Natural killer cell (primary cell): ENCODE measurements around the gene ABCD1. TPM values are rescaled to one million over a fixed set of nuclear protein-coding genes. Genes with fewer than 3 reads are reported as not detected.

Experiments used
- ATAC-seq, 3 donors: fragments of 150-1000 bp in 2 of 3; fragments of 200-7000 bp in 1 of 3; cut with Tn5 transposase; 1 replicate in 1 of 3; 2 replicates in 2 of 3; pipeline ENCODE4 v1.10.0; 2021; ENCODE audit warnings: mild to moderate bottlenecking in 2 of 3, moderate library complexity in 2 of 3
- DNase-seq, 2 donors: peaks; one replicate each; pipeline versions ENCODE4 v3.0.0 to v3.0.0-alpha.2; 2013 to 2021; ENCODE audit warnings: mixed read lengths in 1 of 2
- H3K27ac ChIP-seq: one replicate; pipeline ENCODE4 v1.5.1; 2013; ENCODE audit warnings: mild to moderate bottlenecking, low read length
- H3K27me3 ChIP-seq: one replicate; pipeline ENCODE4 v1.6.1; 2013; ENCODE audit warnings: low read length; ENCODE audit not compliant: control insufficient read depth, insufficient read depth
- H3K36me3 ChIP-seq: one replicate; pipeline ENCODE4 v1.6.1; 2013; ENCODE audit warnings: low read length; ENCODE audit not compliant: control insufficient read depth, insufficient read depth
- H3K4me1 ChIP-seq: one replicate; pipeline ENCODE4 v1.6.1; 2013; ENCODE audit warnings: low read length; ENCODE audit not compliant: control insufficient read depth, insufficient read depth
- H3K4me3 ChIP-seq: one replicate; pipeline ENCODE4 v1.5.1; 2013; ENCODE audit warnings: low read length
- H3K9me3 ChIP-seq: one replicate; pipeline ENCODE4 v1.6.1; 2013; ENCODE audit warnings: low read length; ENCODE audit not compliant: control insufficient read depth, insufficient read depth
- H3K27ac Mint-ChIP-seq, 2 donors: one replicate each; pipeline ENCODE4 v1.8.0; 2022; ENCODE audit warnings: mild to moderate bottlenecking in 2 of 2, mixed read lengths in 2 of 2, moderate library complexity in 1 of 2
- H3K27me3 Mint-ChIP-seq, 2 donors: one replicate each; pipeline ENCODE4 v1.8.0; 2022; ENCODE audit warnings: low read depth in 2 of 2, mixed read lengths in 2 of 2
- H3K36me3 Mint-ChIP-seq: one replicate; pipeline ENCODE4 v1.8.0; 2022; ENCODE audit warnings: mixed read lengths
- H3K4me1 Mint-ChIP-seq, 2 donors: one replicate each; pipeline ENCODE4 v1.8.0; 2022; ENCODE audit warnings: mixed read lengths in 2 of 2
- H3K4me3 Mint-ChIP-seq: one replicate; pipeline ENCODE4 v1.8.0; 2022; ENCODE audit warnings: mild to moderate bottlenecking, moderate library complexity, mixed read lengths
- H3K9me3 Mint-ChIP-seq, 2 donors: one replicate each; pipeline ENCODE4 v1.8.0; 2022; ENCODE audit warnings: mixed read lengths in 2 of 2
- WGBS: methylation state at CpG from one replicate; pipeline ENCODE4 v1.1.7; 2013; ENCODE audit warnings: missing lambda C conversion rate; ENCODE audit not compliant: insufficient coverage; 5-methylcytosine and 5-hydroxymethylcytosine counted together
- intact Hi-C: fragments of 100-400 bp; cut with micrococcal nuclease; formaldehyde crosslinking; loops from one replicate; pipeline ENCODE4 v1.14.2; 2022
- total RNA-seq, 4 donors: library from RNA; stranded (reverse); fragments of 120-200 nt in 1 of 4; gene quantifications; one replicate each; pipeline versions ENCODE4 v1.2.3 to v1.2.4, GENCODE V29; 2013 to 2022
- TF ChIP-seq, protein P1 (sequence below): fragments of 200-600 bp; IDR thresholded peaks from one replicate; pipeline ENCODE4 v1.8.0; 2022; ENCODE audit warnings: antibody characterized with exemption

Gene ABCD1
- total RNA-seq, 3 donors from 2014 or later (not counting 1 experiment from before 2014, with no cell fraction given) = 12.2 to 13.9 (median 13.8) TPM

DNA sequence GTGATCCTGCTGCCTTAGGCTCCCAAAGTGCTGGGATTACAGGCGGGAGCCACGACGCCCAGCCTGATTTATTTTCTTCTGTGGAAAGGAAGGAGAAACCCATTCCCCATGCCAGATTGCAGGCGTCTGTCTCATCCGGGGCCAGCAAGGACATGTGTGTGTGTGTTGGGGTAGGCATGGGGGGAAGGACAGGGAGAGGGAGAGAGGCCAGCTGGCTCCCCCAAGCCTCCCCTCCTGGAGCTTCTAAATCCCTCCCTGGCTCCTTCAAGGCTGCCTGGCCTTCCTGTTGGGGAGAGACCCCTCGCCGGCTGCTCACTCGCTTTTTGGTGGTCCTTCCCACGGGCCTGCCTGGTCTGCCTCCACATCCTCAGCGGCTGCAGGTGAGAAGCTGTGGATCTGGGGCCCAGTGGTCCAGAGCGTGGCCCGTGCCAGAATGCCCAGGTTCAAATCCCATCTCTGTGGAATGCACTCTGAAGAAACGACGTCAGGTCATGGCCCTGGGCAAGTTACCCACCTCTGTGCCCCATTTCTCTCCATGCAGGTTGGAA lies 38.0 kb downstream of the ABCD1 start:
- no peak overlapping the region for H3K27ac ChIP-seq
- 92% methylated on average over 12 of the region's 14 CpGs for WGBS
- Mint-ChIP-seq H3K4me3 (no peak overlapping the region), H3K9me3 (no peaks in the 10 kb centered on the region), H3K4me1 (peaks cover 0 to 16% of the 10 kb centered on the region in 2 donors), H3K27ac (no peak overlapping the region), H3K36me3 (no peaks in the 10 kb centered on the region), H3K27me3 (peaks cover 0 to 2% of the 10 kb centered on the region in 2 donors)
- DNase-seq (no peak), ATAC-seq (no peak)
- no peaks in the 10 kb centered on the region for H3K27me3 ChIP-seq
- TF ChIP-seq, protein P1, sequence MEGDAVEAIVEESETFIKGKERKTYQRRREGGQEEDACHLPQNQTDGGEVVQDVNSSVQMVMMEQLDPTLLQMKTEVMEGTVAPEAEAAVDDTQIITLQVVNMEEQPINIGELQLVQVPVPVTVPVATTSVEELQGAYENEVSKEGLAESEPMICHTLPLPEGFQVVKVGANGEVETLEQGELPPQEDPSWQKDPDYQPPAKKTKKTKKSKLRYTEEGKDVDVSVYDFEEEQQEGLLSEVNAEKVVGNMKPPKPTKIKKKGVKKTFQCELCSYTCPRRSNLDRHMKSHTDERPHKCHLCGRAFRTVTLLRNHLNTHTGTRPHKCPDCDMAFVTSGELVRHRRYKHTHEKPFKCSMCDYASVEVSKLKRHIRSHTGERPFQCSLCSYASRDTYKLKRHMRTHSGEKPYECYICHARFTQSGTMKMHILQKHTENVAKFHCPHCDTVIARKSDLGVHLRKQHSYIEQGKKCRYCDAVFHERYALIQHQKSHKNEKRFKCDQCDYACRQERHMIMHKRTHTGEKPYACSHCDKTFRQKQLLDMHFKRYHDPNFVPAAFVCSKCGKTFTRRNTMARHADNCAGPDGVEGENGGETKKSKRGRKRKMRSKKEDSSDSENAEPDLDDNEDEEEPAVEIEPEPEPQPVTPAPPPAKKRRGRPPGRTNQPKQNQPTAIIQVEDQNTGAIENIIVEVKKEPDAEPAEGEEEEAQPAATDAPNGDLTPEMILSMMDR = no peak
- no peaks in the 10 kb centered on the region for H3K36me3 ChIP-seq
- H3K4me1 ChIP-seq = peaks cover 12% of the 10 kb centered on the region
- no peaks in the 10 kb centered on the region for H3K9me3 ChIP-seq
- intact Hi-C loops = loop anchor here (5.0 kb wide), 1 partner anchor 205 kb away; no protein-coding TSS in a partner anchor
- H3K4me3 ChIP-seq = no peak overlapping the region

DNA sequence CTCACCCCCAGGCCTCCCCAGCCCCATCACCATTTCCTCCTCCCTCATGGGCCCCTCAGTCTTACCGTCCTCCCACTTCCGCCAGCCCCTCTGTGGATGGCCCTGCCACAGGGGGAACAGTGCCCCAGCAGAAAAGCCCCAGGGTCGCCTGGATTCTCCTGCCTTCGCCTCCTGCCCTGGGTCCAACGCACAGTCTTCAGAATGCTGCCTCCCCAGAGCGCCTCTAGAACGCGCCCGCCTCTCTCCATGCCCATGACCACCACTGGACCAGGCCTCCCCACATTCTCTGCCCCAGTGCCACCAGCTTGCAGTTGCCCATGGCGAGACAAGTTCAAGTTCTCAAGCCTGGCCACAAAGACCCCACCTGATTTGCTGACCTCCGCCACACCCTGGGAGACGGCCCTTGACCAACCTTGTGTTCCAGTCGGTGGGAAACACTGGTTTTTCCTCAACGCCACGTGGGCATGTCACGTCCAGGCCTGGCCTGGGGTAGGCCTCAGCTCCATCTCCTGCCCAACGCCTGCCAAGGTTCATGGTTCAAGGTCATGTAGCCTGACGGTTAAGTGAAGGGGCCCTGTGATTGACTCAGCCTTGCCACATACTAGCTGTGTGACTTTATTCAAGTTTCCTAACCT lies 38.8 kb downstream of the ABCD1 start:
- ATAC-seq = no peak
- TF ChIP-seq, protein P1 = no peak
- Mint-ChIP-seq H3K9me3 (no peaks in the 10 kb centered on the region), H3K27ac (no peak overlapping the region), H3K4me3 (no peak overlapping the region), H3K27me3 (no peaks in the 10 kb centered on the region), H3K36me3 (no peaks in the 10 kb centered on the region), H3K4me1 (peaks cover 0 to 20% of the 10 kb centered on the region in 2 donors)
- intact Hi-C loops = loop anchor here (5.0 kb wide), 1 partner anchor 204 kb away; no protein-coding TSS in a partner anchor
- Histone ChIP-seq H3K4me1 (peaks cover 18% of the 10 kb centered on the region), H3K4me3 (no peak overlapping the region), H3K9me3 (no peaks in the 10 kb centered on the region), H3K27ac (no peak overlapping the region), H3K27me3 (no peaks in the 10 kb centered on the region), H3K36me3 (no peaks in the 10 kb centered on the region)
- no peak for DNase-seq
- WGBS = 84% methylated on average over 18 of the region's 18 CpGs

DNA sequence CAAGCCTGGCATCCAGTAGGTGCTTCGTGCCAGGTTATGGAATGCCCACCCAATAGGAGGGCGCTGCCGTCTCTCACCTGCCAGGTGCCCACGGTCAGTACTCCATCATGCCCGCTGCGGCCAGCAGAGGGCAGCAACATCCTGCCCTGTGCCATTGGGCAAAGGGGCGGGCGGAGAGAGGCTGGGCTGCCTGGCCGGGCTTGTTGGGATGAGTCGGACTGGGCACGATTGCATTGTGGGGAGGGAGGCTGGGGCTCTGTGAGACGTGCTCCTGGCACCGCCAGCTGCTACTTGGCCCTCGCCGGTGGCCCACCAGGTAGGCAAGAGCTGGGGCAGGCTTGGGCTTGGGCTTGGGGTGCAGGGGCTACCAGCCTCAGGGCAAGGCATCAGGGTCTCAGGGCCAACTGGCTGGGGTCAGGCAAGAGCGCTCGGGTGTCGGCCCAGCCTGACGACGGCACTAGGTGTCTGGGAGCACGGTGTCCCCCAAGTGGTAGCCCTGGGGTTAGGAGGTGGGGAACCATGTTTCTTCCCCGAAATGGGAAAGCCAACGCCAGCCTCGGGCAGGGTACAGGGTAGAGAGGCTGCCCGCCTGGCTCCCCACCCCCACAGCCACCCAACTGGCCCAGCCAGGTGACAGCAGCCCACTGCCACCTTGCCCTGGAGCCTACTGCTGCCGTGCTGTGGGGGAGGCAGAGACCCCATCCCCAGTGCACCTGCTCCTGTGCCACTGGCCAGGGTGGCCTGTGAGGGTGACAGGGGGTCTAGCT lies 39.5 kb downstream of the ABCD1 start, which contains the start of gene PLXNB3:
PLXNB3 (plus strand) TSS at position 261 of the 767 bp plus-strand sequence. CDS start 1,287 bp downstream, outside the sequence.
- H3K4me3 Mint-ChIP-seq = no peak within 1 kb of the TSS
- peaks cover 0 to 20% of the 10 kb centered on the region in 2 donors for H3K4me1 Mint-ChIP-seq

More for the DNA sequence above, 39.5 kb downstream of the ABCD1 start, which contains the start of gene PLXNB3:
- no peaks in the 10 kb centered on the region for H3K27me3 ChIP-seq
- no peaks in the 10 kb centered on the region for H3K9me3 ChIP-seq
- H3K27ac ChIP-seq = no peak within 1 kb of the TSS
- intact Hi-C loops = loop anchor here (1.0 to 5.0 kb wide), 2 partner anchors 189 to 203 kb away; no protein-coding TSS in a partner anchor
- Mint-ChIP-seq H3K36me3 (no peaks in the 10 kb centered on the region), H3K27ac (no peak within 1 kb of the TSS), H3K9me3 (no peaks in the 10 kb centered on the region), H3K27me3 (no peaks in the 10 kb centered on the region)
- ATAC-seq (peak; percentile 88 to 94 (median 93)), DNase-seq (peak; percentile 67 to 84)
- WGBS = 31% methylated on average over 25 of the region's 26 CpGs
- TF ChIP-seq, protein P1 = peak; percentile 64
- no peak within 1 kb of the TSS for H3K4me3 ChIP-seq
- H3K4me1 ChIP-seq = peaks cover 18% of the 10 kb centered on the region
- no peaks in the 10 kb centered on the region for H3K36me3 ChIP-seq
